HT1080 (cell line): ENCODE measurements around the gene MTIF3. TPM values are rescaled to one million over a fixed set of nuclear protein-coding genes. Genes with fewer than 3 reads are reported as not detected.
"Not testable (repeated sequence)": the region's sequence is repeated elsewhere in the genome, so short reads cannot be mapped to it uniquely, and the experiment has no call there.

Experiments
- DNase-seq: peaks from one replicate; pipeline ENCODE4 v3.0.0-alpha.2; 2015; ENCODE audit warnings: low read depth
- total RNA-seq: library from RNA; depleted of rRNA; stranded (reverse); fragments of >200 nt; shearing (Covaris generic); gene quantifications from 2 replicates; pipeline ENCODE4 v1.2.3, GENCODE V29; 2014

The MTIF3 gene
- total RNA-seq, 1 experiment from 2014 or later: 25.0 TPM

DNA sequence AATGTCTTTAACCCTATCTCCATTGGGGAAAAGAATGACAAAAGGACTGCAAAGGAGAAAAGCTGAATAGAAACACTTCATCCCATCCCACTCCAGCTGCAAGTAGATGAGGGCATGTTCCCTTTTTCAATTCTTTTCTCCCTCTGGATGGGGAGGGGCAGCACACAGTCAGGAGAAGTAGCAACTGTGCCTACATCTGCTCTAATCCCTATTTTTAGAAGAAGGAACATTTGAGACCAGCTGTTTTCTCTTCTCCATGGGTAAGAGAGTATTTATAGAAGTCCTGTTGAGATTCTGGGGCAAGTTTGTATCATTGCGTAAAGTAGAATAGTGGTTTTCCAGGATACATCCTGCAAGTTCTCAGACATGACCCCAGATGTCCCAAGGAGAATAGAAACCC, 35.2 kb downstream of the MTIF3 start:
- DNase-seq: no peak

DNA sequence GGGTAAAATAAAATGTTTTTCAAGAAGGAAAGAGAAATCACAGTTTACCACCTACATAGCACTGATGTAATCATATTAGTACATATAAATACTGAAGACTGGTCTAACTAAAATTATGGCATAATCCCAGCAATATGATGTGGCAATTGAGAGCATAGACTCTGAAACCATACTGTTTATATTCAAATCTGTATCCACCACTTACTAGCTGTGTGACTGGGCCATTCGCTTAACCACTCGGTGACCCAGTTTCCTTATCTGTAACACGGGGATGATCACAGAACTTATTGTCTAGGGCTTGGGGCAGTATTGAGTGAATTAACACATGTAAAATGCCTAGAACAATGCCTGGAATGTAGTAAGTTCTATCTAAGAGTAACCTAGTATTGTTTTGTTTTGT, 39.0 kb downstream of the MTIF3 start:
- DNase-seq: no peak

DNA sequence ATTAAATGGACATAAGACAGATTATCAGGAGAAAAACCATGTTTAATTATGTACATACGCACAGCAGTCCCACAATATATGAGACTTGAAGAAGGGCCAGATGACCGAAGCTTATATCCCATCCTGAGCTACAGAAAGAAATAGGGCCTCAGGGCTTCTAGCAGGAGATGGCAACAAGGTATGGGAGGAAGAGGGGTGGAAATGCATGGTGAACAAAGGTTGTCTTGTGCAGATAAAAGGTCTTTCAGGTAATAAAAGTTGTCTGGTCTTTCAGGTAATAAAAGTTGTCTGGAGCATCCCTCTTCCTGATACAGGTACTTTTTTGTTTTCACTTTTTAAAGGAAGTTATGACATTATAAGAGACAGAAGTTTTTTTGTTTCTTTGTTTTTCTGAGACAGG, 41.4 kb downstream of the MTIF3 start:
- DNase-seq: no peak

DNA sequence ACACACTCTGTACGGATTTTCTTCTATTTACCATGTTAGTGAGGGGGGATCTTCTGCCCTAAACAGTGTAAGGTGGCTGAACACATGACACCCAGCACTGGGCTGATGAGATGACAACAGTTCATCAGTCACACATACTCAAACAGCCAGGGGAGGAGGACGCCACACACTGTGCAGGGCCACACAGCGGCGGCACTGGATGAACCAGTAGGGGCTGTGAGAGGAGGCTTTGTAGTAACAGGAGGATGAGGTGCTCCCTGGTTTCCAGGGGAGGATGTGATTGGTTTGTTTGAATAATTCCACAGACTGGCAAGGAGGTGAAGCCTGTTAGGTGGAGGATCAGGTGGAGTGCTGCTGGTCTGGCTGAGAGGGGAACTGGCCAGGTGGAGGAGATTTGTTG, 42.3 kb downstream of the MTIF3 start:
- no peak for DNase-seq

DNA sequence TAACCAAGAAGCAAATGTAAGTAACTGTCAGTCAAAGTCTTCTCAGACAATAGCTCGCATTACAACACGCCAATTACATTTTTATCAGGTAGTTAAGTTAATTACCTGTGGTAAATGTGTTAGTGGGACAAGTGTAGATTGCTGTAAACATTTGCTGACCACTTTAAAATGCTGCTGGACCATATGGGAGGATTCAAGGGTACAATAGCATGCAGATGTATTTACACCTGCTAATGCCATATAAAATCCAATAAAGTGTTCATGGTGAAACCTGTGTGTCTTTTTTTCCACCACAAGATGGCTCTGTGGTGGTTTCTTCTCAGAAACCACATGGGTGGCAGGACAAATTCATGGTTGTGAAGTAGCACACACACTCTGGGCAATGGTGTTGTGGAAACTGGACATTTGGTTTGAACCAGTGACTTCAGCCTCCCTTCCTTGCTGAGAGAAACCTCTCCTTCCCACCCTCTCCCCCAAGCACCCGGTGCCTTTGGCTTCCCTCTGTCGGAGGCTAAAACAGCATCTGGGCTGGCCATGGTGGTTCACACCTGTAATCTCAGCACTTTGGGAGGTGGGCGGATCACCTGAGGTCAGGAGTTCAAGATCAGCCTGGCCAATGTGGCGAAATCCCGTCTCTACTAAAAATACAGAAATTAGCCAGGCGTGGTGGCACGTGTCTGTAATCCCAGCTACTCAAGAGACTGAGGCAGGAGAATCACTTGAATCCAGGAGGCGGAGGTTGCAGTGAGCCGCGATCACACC, 44.0 kb downstream of the MTIF3 start:
- peak; percentile 40 for DNase-seq

- DNase-seq: no peak
These were observed 44.7 kb downstream of the MTIF3 start for GRCh38 chr13:27405546-27406134.

GRCh38 chr13:27404680-27405079, 45.7 kb downstream of the MTIF3 start:
- no peak for DNase-seq

DNA sequence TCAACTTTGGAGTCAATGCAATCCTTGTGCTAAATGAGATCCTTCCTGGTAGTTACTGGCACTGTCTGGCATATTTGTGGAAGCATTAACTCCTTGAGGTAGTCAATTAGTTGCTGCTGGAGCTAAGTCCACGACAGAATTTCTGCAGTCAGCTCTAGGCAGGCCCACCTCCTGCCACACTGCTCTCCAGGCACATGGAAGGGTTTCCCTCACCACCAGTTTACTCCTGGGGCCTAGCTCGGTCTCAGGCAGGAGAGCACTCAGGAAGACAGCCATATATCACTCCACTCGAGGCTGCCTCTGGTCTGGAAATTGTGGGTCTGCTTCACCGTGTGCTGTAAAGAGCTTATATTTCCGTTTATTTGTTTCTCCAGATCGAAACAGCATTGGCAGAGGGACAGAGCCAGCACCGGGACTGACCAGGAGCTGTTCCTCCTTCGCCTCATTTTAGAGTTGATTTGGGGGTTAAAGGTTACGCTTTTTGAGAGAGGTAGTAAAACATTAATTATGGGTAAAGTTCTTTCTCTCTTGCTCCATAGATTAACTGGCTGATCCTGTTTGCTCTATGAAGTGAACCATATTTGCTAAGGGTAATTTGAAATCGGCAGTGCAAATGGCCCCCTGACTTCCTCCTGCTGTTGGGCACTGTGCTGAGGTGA, 46.5 kb downstream of the MTIF3 start:
- DNase-seq: no peak

GRCh38 chr13:27403203-27403678, 47.1 kb downstream of the MTIF3 start:
- DNase-seq: peak; percentile 46

GRCh38 chr13:27401210-27401609, 49.2 kb downstream of the MTIF3 start:
- DNase-seq: no peak

DNA sequence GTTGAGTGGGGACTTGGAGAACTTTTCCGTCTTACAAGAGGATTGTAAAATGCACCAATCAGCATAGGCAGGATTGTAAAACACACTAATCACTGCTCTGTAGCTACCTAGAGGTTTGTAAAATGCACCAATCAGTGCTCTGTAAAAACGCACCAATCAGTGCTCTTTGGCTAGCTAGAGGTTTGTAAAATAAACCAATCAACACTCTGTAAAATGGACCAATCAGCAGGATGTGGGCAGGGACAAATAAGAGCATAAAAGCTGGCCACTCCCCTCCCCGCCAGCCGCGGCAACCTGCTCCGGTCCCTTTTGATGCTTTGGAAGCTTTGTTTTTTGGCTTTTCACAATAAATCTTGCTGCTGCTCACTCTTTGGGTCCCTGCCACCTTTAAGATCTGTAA, 50.0 kb downstream of the MTIF3 start:
- not testable (repeated sequence) for DNase-seq

GRCh38 chr13:27398360-27398759, 52.0 kb downstream of the MTIF3 start:
- no peak for DNase-seq

DNA sequence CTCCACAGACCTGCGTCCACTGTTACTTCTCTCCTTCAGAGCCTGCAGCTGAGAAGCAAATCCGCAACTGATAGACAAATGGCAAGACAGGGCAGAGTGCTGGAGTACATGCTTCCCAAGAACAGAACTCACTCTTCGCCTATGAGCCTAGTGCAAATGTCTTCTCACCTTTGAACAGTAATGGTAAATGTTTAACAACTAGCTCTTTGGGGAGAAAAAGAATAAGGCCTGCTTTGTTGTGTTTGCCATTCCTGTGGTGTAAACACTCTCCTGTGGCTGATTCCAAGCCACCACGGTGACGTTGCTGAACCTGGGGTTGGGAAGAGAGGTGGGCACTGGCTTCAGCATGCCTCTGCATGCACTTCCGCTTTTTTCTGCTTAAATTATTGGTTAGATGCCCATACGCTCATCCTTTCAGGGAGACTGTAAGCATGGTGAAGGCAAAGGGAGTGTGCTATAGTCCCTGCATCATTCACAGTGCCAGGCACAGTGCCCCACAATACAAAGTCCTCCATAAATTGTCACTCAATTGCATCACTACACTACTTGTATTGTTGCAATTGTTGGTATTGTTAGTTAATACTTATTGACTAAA, 54.0 kb downstream of the MTIF3 start:
- no peak for DNase-seq

DNA sequence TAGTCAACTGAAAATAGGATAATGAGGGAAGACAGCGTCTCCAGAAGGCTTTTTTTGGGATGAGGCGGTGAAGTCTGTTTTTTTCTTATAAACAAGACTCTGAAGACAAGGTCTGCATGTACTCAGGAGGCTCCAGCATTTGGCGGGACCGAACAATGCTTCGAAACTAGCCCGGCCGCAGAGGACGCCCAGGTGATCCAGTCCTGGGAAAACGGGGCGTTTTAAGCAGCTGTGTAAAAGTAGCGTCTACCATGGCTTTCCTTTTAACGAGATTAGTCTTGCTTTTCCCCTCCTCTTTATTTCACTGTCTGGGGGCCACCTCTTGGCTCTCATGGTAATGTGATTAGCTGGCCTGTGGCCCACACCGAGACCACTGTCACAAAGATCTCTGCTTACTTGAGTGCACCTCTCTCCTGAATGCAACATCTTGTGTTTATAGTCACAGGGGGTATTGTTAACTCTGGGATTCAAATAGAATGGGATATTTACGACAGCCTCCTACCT, 55.3 kb downstream of the MTIF3 start:
- no peak for DNase-seq

DNA sequence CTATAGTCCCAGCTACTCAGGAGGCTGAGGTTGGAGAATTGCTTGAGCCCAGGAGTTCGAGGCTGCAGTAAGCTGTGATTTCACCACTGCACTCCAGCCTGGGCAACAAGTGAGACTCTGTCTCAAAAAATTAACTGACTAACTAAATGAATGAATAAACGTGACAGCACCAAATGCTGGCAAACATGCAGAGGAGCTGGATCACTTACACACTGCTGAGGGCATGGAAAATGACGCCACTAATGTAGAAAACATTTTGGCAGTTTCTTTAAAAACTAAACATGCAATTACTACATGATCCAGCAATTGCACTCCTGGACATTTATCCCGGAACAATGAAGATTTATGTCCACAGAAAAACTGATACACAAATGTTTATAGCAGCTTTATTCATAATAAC, 57.3 kb downstream of the MTIF3 start:
- no peak for DNase-seq

DNA sequence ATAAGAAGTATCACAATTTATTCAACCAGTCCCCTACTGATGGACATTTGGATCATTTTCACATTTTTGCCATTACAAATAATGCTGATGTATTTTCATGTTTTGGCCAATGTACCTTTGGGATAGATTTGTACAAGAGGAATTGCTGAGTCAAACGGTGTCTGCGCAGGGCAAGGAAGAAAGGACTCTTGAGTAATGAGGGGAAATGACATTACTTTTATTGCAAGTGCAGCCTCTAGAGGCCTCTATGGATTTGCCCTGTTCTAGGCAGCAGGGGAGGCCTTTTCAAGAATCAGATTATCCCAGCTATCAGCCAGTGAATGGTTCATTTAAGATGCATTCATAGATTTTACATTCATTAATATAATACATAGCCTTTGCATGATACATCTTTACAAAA, 58.9 kb downstream of the MTIF3 start:
- no peak for DNase-seq

- no peak for DNase-seq
These were observed 60.5 kb downstream of the MTIF3 start for GRCh38 chr13:27389891-27390290.

- no peak for DNase-seq
These were observed 62.1 kb downstream of the MTIF3 start for GRCh38 chr13:27388241-27388640.
